GM21529 (cell line): ENCODE results near the gene BCL2L1.
A peak's percentile ranks its signal among the peaks of the same experiment; 100 is the strongest.
"Not testable (repeated sequence)": the region's sequence is repeated elsewhere in the genome, so short reads cannot be mapped to it uniquely, and the experiment has no call there.

ENCODE experiments used
- ATAC-seq: cut with Tn5 transposase; IDR thresholded peaks from one replicate; pipeline ENCODE4 v1.9.1; 2021; ENCODE audit not compliant: unreplicated experiment

BCL2L1 gene

DNA sequence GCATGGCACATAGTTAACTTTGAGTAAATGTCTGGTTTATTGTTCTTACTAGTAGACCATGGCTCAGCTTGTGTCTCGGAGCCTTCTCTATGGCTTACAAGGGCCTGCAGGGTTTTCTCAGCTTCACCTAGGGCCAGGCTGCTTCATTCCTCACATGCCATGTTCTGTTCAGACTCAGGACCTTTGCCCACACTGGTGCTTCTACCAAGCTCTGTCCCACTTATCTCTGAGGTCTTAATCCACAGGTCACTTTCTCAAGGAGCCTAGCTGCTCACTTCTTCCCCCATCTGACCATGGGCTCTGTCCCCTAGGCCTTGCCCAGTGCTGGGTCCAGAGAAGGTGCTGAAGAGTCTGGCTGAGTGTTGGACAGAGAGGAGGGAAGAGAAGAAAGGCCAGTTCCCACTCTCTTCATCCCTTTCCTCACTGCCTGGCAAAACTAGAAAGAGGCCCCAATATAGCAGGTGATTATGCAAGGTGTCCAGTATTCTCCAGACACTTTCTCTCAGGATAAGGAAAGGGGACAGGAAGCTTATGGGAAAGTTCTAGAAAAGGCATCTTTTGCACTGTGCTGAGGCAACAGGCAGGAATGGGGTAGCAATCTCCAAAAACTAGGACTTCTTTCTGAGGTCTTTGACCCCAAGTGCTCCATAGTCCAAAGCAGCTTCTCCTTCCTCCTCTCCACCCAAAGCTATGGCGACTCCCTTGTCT lies 45.0 kb downstream of the BCL2L1 start:
- ATAC-seq = no peak

- no peak for ATAC-seq
These were observed 46.1 kb downstream of the BCL2L1 start for GRCh38 chr20:31676609-31676989.

- ATAC-seq = peak; percentile 63
These were observed 46.6 kb downstream of the BCL2L1 start for GRCh38 chr20:31675828-31676608.

DNA sequence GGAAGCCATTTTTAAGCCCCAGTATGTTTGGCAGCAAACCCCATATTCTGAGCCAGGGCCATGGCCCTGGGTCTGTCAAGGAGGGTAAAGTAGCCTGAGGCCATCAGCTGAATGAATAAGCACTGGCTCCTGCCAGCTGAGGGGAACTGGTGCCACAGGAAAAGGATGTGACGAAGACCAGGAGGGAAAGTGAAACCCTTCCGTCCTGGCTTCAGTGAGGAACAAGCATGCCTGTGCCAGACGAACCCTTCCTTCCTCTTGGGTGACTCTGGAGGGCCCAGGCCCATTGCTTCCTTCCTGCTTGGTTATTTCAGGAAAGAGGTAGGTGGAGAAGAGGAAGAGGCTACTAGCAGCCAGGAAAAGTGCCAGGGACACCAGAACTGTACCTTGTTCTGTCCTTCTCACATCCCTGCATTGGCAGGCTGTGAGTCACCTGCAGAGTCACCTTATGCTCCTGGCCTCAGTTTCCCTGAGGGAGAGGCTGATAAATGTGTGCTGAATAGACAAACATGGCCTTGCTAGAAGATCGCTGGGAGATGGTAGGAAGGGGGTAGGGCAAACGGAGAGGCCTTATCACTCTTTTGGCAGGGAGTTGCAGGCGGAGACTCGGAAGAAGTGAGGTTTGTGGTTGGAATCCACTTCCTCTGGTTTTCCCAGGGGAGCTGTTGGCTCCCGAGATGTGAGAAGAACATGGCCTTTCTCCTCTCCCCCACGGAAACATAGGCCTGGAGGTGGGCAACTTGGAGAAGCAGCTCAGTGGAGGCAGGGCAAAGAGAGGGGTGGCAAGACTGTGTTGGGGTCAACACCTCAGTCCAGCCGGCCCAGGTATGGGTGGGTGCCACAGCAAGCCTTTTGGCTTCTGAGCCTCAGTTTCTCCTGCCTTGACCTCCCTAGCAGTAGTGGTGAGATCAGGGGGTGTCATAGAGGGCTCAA lies 47.5 kb downstream of the BCL2L1 start:
- peak; percentile 62 for ATAC-seq

- ATAC-seq = no peak
These were observed 48.7 kb downstream of the BCL2L1 start for GRCh38 chr20:31673943-31674463.

GRCh38 chr20:31673435-31673834 lies 49.2 kb downstream of the BCL2L1 start:
- ATAC-seq = no peak

DNA sequence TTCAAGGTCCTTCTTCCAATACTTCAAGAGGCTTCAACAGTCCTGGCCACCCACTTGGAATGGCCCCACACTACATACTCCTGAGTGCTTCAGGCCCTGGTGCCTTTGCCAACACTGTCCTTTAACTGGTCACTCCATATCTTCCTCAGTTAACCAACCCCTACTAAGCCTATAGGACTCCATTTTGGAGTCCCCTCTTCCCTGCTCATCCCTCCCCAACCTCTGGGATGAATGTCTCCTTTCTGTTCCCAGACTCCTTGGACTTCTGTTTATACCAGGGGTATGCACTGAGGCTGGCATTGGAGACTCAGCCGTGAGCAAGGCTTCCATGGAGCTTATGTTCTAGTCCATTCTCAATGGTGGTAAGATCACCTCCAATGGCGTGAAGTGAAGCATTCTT lies 51.3 kb downstream of the BCL2L1 start:
- ATAC-seq = no peak

GRCh38 chr20:31670371-31671228 lies 52.1 kb downstream of the BCL2L1 start:
- no peak for ATAC-seq

- no peak for ATAC-seq
These were observed 52.8 kb downstream of the BCL2L1 start for GRCh38 chr20:31669876-31670275.

DNA sequence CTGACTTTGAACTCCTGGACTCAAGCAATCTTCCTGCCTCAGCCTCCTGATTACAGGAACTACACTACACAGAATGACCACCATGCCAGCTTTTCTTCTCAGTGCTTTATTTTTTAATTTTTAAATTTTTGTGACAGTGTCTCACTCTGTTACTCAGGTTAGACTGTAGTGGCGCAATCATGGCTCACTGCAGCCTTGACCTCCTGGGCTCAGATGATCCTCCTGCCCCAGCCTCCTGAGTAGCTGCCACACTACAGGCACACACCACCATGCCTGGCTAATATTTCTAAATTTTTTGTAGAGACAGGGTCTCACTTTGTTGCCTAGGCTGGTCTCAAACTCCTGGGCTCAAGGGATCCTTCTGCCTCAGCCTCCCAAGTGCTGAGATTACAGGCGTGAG lies 53.7 kb downstream of the BCL2L1 start:
- ATAC-seq = not testable (repeated sequence)

DNA sequence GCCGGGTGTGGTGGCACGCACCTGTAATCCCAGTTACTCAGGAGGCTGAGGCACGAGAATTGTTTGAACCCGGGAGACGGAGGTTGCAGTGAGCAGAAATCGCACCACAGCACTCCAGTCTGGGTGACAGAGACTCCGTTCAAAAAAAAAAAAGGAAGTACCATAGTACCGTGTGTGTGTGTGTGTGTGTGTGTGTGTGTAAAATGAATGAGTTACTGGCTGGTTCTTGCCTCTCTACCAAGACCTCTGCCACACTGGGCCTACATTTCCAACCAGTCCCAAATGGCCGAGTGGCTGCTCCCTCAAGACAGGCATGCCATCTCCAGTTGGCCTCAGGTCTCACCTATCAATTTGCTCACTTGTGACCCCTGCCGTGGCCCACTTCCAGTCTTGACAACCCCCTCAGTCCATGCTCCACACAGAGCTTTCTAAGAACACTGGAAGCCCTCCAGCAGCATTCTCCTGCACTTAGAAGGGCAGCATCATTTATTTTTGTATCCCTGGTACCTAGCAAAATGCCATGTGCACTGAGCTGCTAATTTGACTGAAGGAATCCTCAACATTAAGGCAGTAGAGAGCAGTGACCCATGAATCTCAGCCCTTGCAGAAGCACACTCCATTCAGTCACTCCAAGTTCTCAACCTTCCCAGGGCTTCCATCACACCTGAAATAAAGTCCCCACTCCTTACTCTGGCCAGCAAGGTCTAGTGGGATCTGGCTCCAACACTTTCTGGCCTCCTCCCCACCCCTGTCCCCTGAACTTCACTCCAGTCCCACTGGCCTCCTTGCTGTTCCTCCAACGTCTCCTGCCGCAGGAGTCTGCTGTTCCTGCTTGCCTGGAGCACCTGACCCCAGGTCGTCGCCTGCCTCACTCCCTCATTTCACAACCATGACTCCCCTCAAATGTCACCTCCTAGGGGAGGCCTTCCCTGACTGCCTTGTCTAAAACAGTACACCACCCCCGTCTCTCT lies 55.1 kb downstream of the BCL2L1 start:
- no peak for ATAC-seq

DNA sequence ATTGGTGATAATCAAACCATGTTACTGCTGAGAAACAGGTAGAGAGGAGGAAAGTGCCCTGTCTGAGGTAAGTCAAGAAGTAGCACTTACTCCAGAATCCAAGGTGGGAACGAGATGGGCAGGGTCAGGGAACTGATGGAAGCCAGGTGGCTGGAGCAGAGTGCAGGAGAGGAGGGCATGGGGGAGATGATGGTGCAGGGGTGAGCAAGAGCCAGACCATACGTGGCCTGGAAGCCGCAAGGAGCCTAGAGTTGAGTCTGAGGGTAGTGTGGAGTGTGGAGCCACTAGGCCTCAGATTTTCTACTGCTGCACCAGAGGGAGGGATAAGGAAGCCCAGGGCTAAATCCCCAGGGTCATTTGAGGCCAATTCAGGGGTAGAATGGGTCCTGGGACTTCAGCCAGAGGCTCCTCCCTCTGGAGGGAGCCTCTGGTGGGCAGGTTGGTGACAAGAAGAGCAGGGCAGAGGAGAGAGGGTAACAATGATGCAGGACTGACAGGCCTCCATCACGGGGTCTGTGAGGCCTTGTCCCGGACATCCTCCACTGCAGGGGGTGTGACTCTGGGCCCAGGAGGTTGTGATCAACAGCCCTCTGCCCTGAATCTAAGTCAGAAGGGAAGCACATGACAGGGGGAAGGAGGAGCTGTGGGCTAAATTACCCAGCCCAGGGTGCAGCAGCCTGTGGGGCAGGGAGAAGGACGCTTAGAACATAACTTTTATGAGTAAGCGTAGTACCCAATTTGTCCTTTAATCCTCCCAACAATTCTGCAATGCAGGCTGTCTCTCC lies 56.2 kb downstream of the BCL2L1 start:
- no peak for ATAC-seq

DNA sequence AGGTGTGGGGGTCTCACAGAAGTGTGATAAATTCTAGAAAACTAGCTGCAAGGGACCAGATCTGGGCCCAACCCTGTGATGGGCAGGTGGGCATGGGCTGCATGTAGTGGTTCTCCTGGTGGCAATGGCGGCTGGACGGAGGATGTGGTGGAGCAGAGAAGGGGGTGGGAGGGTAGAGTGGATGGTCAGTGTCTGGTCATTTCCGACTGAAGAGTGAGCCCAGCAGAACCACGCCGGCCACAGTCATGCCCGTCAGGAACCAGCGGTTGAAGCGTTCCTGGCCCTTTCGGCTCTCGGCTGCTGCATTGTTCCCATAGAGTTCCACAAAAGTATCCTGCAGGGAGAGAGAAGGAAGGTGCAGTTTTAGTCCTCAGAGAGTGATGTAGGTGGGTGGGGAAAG lies 56.9 kb downstream of the BCL2L1 start:
- ATAC-seq = no peak

- ATAC-seq = no peak
These were observed 57.8 kb downstream of the BCL2L1 start for GRCh38 chr20:31664696-31665354.

GRCh38 chr20:31663838-31664695 lies 58.6 kb downstream of the BCL2L1 start:
- ATAC-seq = no peak

GRCh38 chr20:31663524-31663837 lies 59.2 kb downstream of the BCL2L1 start:
- ATAC-seq = no peak

DNA sequence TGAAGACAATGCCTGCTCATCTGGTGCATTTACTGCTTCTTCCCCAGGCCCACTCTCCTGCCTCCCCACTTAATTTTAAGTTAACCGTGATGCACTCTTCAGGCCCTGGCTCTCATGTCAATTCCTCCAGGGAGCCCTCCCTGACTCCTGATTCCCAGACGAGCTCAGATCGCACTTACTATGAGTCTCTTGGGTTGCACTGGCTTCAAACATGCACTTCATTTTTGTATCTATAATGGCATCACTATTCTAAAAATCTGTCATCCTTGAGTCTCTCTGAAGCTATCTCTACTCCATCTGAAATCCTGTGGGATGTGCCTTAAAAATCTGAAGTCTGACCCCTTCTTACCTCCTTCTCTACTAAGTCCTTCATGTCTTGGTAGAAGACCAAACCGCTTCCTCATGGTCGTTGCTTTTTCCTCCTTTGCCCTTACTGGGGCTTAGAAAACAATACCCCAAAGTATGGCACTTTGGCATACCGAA lies 60.3 kb downstream of the BCL2L1 start:
- no peak for ATAC-seq
